Panc1 (cell line): ENCODE measurements around the gene SLC6A12. TPM values are rescaled to one million over a fixed set of nuclear protein-coding genes. Genes with fewer than 3 reads are reported as not detected.

Experiments used
- ATAC-seq: fragments of 200-7000 bp; cut with Tn5 transposase; 2 replicates; pipeline ENCODE4 v1.9.1; 2020; ENCODE audit warnings: mild to moderate bottlenecking, moderate library complexity
- BruUV-seq: library from RNA; stranded (reverse); fragments of 400-500 nt; replicated peaks from 2 replicates; lab custom pipeline; 2021; lab: Mats Ljungman, UMichigan
- CTCF ChIA-PET: fragments of 300-600 bp; sonication (Branson Sonifier 250); formaldehyde crosslinking; loops from one replicate; lab custom pipeline; 2022; ENCODE audit warnings: antibody characterized with exemption; lab: Charles Lee
- POLR2A ChIA-PET: fragments of 300-600 bp; sonication (Branson Sonifier 250); formaldehyde crosslinking; loops from one replicate; lab custom pipeline; 2022; ENCODE audit warnings: antibody characterized with exemption; lab: Charles Lee
- DNase-seq: peaks from one replicate; pipeline ENCODE4 v3.0.0-alpha.2; 2010; ENCODE audit warnings: low read depth, low spot score
- H3K27ac ChIP-seq: 2 replicates; pipeline ENCODE4 v1.5.1; 2011; ENCODE audit warnings: mild to moderate bottlenecking, low read length, inconsistent platforms
- H3K27me3 ChIP-seq: fragments of 200-500 bp; sonication (Bioruptor generic); 2 replicates; pipeline ENCODE4 v1.6.0; 2014; ENCODE audit warnings: low read length, inconsistent platforms; ENCODE audit not compliant: control insufficient read depth, insufficient read depth
- H3K36me3 ChIP-seq: fragments of 200-500 bp; sonication (Bioruptor generic); 2 replicates; pipeline ENCODE4 v1.5.1; 2014; ENCODE audit warnings: inconsistent platforms, mild to moderate bottlenecking, low read length, moderate library complexity; ENCODE audit not compliant: control insufficient read depth, insufficient read depth
- H3K4me1 ChIP-seq: 2 replicates; pipeline ENCODE4 v1.5.1; 2011; ENCODE audit warnings: inconsistent platforms, mild to moderate bottlenecking, low read length, moderate library complexity; ENCODE audit not compliant: control insufficient read depth, insufficient read depth
- H3K4me3 ChIP-seq, 2 experiments: 2 replicates each; pipeline ENCODE4 v1.5.1; 2011 to 2012; ENCODE audit warnings: low read depth in 2 of 2, low read length in 2 of 2, mild to moderate bottlenecking in 2 of 2, inconsistent platforms in 1 of 2, moderate library complexity in 1 of 2
- H3K9me3 ChIP-seq: fragments of 200-500 bp; sonication (Bioruptor generic); 2 replicates; pipeline ENCODE4 v1.5.1; 2014; ENCODE audit warnings: low read depth, mild to moderate bottlenecking, inconsistent platforms, low read length, moderate library complexity; ENCODE audit not compliant: control insufficient read depth, insufficient read depth
- CTCF ChIP-seq: fragments of 450-650 bp; IDR thresholded peaks from 2 replicates; pipeline ENCODE4 v1.5.1; 2017; ENCODE audit warnings: mild to moderate bottlenecking
- POLR2AphosphoS5 ChIP-seq: IDR thresholded peaks from 2 replicates; pipeline ENCODE4 v1.6.1; 2012; ENCODE audit warnings: mild to moderate bottlenecking, low read depth, low read length, moderate library complexity
- REST ChIP-seq, 2 experiments: IDR thresholded peaks; 2 replicates each; pipeline ENCODE4 v1.6.1; 2011 to 2012; ENCODE audit warnings: low read depth in 2 of 2, control low read depth in 1 of 2, low read length in 1 of 2, mild to moderate bottlenecking in 1 of 2, moderate library complexity in 1 of 2; ENCODE audit not compliant: insufficient read depth in 1 of 2
- SIN3A ChIP-seq: IDR thresholded peaks from 2 replicates; pipeline ENCODE4 v1.6.1; 2012; ENCODE audit warnings: low read depth, mild to moderate bottlenecking, low read length, moderate library complexity, borderline replicate concordance; ENCODE audit not compliant: insufficient read depth
- TCF7L2 ChIP-seq: IDR thresholded peaks from 2 replicates; pipeline ENCODE4 v1.6.1; 2011; ENCODE audit warnings: mild to moderate bottlenecking, low read depth, low read length, inconsistent platforms
- in situ Hi-C: cut with HindIII; loops from 2 replicates; pipeline ENCODE4 v1.10.0; 2016; ENCODE audit warnings: low sequenced_read_pairs, low pct_unique_long_range_greater_than_20kb
- intact Hi-C: fragments of 100-400 bp; cut with micrococcal nuclease; formaldehyde crosslinking; loops from one replicate; pipeline ENCODE4 v1.10.0; 2022; ENCODE audit not compliant: unreplicated experiment
- total RNA-seq: library from RNA; stranded (reverse); gene quantifications from one replicate; pipeline ENCODE4 v1.2.1, GENCODE V29; 2021; ENCODE audit not compliant: unreplicated experiment

SLC6A12 gene
- total RNA-seq, 1 experiment from 2014 or later = 1.0 TPM

- CTCF ChIA-PET = no interaction called here
- no peaks in the 10 kb centered on the region for H3K36me3 ChIP-seq
- in situ Hi-C loops (no loop called here), intact Hi-C loops (no loop called here)
- BruUV-seq = no TSS peak
- no peaks in the 10 kb centered on the region for H3K9me3 ChIP-seq
- POLR2A ChIA-PET = no interaction called here
- no peaks in the 10 kb centered on the region for H3K4me1 ChIP-seq
- no peak for DNase-seq
- no peak overlapping the region for H3K27ac ChIP-seq
- no peak for ATAC-seq
- 0 out of 2 replicates have a peak, but pooled peaks cover 2% of the 10 kb centered on the region for H3K27me3 ChIP-seq
- no peak overlapping the region for H3K4me3 ChIP-seq
- TF ChIP-seq TCF7L2 = no peak
- TF ChIP-seq SIN3A = no peak
- no peak for TF ChIP-seq REST (IDR thresholded peaks at IDR 0.05; ENCODE audit: insufficient read depth in 1 of 2, low read depth in 2 of 2, low read length in 1 of 2)
- no peak for TF ChIP-seq POLR2AphosphoS5
- no peak for TF ChIP-seq CTCF
Measured at GRCh38 chr12:253116-253831, 39.3 kb upstream of the SLC6A12 start.

- no peak for DNase-seq
Measured at GRCh38 chr12:252636-253035, 38.7 kb upstream of the SLC6A12 start.

More at GRCh38 chr12:252636-253035, 38.7 kb upstream of the SLC6A12 start:
- intact Hi-C loops = no loop called here
- TF ChIP-seq REST (IDR thresholded peaks at IDR 0.05; ENCODE audit: insufficient read depth in 1 of 2, low read depth in 2 of 2, low read length in 1 of 2) (no peak), CTCF (no peak), SIN3A (no peak), TCF7L2 (no peak), POLR2AphosphoS5 (no peak)
- Histone ChIP-seq H3K4me3 (no peak overlapping the region), H3K27me3 (0 out of 2 replicates have a peak, but pooled peaks cover 2% of the 10 kb centered on the region), H3K9me3 (no peaks in the 10 kb centered on the region; the same call in 1 of the 2 replicates), H3K4me1 (no peaks in the 10 kb centered on the region), H3K27ac (no peak overlapping the region), H3K36me3 (no peaks in the 10 kb centered on the region)
- no peak for ATAC-seq
- ChIA-PET POLR2A (interaction anchor here (0.6 kb wide), 1 partner anchor 11 kb away, joined by 3 read pairs; no protein-coding TSS in a partner anchor), CTCF (no interaction called here)
- no TSS peak for BruUV-seq
- in situ Hi-C loops = no loop called here
